Posterior vena cava (tissue), 2 donors: ENCODE measurements around the gene EOLA2. TPM values are rescaled to one million over a fixed set of nuclear protein-coding genes. Genes with fewer than 3 reads are reported as not detected.
"Not testable (repeated sequence)": the region's sequence is repeated elsewhere in the genome, so short reads cannot be mapped to it uniquely, and the experiment has no call there.

Experiments used
- DNase-seq: peaks from one replicate; pipeline ENCODE4 v3.0.0-alpha.2; 2020; ENCODE audit warnings: low spot score
- intact Hi-C, 2 donors: fragments of 100-400 bp; cut with DNase I; formaldehyde crosslinking; loops; one replicate each; pipeline versions ENCODE4 v1.14.1 to v1.14.2; 2022 to 2023
- total RNA-seq, 2 donors: library from RNA; stranded (reverse); fragmentation: NEBNext Ultra II Directional; extraction: Animal tissue kit (Norgen Biotek cat#: 25700); gene quantifications; one replicate each; pipeline ENCODE4 v1.2.1, GENCODE V29; 2021
- donor health status: DM: yes; HTN: yes; CAD: no.
- donor health status: DM: yes; HTN: yes; CAD: no.

Gene EOLA2
- total RNA-seq, 2 donors from 2014 or later: 21.5 to 23.0 TPM

DNA sequence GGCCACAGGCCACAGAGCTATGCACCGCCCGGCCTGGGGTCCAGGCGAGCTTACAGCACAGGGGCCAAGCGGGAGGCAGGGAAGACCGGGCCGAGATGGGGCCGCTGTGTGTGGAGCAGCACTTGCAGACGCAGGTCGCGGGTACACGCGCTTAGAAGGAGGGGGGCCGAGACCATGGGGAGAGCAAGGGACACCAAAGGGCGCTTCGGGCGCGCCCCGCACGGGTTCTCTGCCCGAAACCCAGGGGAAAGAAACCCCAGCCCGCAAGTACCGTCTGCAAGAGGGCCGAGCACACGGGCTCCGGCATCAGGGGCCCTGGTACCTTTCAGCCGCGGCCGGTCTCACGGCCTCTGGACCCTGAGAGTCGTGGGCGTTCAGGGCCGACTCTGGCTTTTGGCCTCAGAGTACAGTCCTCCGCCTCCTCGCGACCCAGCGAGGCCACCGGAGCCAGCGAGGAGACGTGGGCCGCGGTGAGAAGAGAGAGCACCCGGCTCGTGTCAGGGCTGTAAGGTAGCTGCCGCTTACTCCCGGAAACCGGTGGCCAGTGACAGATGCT lies 342 bp downstream of the EOLA2 start:
- intact Hi-C loops: no loop called here
- no peak for DNase-seq

DNA sequence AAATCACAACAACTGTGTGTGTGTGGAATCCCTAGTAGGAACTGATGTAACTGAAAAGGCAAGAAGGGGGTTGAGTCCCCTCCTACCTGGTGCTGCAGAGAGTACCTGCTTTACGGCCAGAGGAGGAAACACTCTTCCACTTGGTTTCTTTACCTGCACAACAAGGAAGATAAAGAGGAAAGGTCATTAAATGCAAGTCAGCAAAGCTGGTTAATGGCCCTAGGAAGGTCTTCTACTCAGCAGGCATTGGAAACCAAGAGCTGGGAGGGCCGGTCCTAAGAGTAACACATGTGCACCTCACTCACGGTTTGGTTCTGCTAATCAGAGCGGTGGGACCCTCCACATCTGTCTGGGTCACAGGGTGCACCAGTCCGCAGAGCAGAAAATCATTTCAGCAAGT lies 963 bp downstream of the EOLA2 start:
- intact Hi-C loops, DNase-seq: not testable (repeated sequence)

DNA sequence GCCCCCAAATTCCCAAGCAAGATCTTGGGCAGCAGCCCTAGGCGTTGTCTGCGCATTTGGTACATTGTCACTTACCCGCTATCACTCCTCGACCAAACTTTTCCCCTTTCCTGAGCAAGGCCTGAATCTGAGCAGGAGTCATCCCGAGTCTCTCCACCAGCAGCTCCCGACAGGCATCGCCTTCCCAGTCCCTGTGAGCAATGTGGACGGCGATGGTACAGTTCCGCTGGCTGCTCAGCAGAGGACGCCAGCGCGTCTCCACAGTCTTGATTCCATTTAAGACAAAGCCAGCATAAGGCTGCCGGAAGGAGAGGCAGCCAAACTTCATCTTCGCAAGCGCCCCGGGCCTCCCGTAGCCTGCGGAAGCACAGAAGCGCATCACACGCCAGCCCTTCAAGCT lies 4.7 kb downstream of the EOLA2 start:
- intact Hi-C loops, DNase-seq: not testable (repeated sequence)

- intact Hi-C loops, DNase-seq: not testable (repeated sequence)
These were observed 5.3 kb downstream of the EOLA2 start for GRCh38 chrX:149932970-149933369.

GRCh38 chrX:149932150-149932549 lies 6.1 kb downstream of the EOLA2 start:
- DNase-seq, intact Hi-C loops: not testable (repeated sequence)

DNA sequence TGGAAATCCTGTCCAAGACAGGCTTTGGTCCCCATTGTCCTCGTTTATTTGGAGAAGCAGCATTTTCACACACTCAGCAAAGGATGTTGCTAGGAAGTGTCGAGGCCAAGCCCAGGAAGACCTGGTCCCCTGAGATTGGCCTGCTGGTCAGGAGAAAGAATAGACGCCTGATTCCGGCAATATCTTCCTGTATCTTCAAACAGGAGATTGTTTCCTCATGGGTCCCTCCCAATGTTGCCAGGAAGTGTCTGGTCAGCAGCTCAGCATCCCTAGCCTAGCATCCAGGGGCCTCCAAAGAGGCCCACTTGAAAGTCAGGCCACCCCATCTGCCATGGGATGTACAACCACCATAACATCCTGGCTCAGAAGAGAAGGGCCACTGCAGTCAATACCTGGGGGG lies 6.9 kb downstream of the EOLA2 start:
- intact Hi-C loops, DNase-seq: not testable (repeated sequence)

DNA sequence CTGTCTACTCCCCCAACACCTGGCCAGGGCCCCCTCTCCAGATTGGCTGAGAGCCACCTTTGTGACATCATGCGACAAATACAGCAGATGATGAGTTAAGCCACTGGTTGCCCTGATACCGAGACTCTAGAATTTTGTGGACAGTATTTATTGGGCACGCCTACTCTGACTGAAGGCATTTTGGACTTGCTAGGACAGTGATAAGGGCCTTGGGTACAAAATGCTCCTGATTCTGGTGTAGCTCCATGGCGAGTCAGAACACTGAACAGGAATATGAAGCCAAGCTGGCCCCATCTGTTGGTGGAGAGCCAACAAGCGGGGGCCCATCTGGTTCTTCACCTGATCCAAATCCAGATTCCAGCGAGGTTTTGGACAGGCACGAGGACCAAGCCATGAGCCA lies 8.9 kb downstream of the EOLA2 start, which contains the start of gene HSFX4:
Gene HSFX4, plus strand, starts transcription at position 174 of the 400 bp plus-strand sequence. Its CDS starts 72 bp downstream, at position 246.
- intact Hi-C loops, DNase-seq: not testable (repeated sequence)

- intact Hi-C loops, DNase-seq: not testable (repeated sequence)
These were observed 9.7 kb downstream of the EOLA2 start for GRCh38 chrX:149928635-149929034.

DNA sequence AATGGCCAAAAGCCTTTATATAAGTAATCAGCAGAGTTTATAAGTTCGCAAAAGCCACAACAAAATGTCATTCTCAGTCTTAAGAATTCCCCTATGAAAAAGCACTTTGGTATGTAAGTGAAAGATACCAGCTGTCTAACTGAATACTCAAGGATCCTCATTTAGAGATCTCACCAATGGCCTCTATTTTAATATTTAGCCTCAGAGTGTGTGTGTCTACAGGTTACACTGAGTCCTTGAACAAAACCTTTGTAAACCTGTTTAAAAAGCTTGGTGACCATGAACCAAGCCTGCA lies 10.4 kb downstream of the EOLA2 start:
- intact Hi-C loops, DNase-seq: not testable (repeated sequence)

- DNase-seq, intact Hi-C loops: not testable (repeated sequence)
These were observed 10.9 kb downstream of the EOLA2 start for GRCh38 chrX:149927245-149927963.

DNA sequence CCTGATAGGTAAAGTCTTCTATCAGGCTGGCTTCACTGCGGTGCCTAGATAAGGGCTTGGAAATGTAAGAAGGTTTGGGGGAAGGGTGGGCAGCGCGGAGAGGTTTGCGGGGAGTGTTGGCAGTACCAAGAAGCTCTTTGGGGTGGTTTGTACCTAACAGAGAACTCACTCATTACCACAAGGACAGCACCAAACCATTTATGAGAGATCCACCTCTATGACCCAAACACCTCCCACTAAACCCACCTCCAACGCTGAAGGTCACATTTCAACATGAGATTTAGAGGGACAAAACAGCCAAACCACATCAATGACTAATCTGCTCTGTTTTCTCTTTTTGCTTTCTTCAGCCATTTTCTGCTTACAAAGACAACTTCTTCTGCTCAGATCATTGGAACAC lies 13.9 kb downstream of the EOLA2 start:
- DNase-seq, intact Hi-C loops: not testable (repeated sequence)

GRCh38 chrX:149923836-149924235 lies 14.5 kb downstream of the EOLA2 start:
- DNase-seq, intact Hi-C loops: not testable (repeated sequence)

DNA sequence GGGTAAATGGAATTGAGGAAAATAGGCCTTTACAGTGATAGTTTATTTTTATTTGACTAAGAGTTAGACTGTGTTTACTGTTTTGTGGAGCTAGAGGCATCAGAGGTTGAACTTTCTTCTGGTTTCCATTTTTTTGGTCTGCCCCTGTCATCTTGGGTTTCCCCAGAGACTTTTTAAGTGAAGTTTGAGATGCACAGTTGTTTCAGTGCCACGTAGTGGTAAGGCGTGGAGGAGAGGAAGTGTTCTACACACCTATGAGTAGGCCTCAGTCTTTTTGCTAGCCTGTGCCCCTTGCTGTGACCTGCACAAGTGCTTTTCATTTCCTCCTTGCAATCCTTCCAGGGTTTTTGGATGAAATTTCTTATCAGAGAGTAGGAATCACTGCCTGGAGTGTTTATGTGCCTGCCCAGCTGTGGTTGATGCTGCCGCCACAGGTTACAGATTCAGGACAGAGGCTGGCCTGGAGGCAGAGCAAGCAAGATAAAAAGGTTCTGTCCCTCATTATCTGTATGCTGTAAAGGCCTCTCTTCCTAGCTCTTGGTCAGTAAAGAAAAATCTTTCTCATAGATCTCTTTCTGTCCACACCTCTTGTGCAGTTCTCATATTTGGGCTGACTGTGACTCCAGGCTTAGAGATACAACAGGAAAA lies 21.4 kb downstream of the EOLA2 start:
- intact Hi-C loops: no loop called here
- no peak for DNase-seq

DNA sequence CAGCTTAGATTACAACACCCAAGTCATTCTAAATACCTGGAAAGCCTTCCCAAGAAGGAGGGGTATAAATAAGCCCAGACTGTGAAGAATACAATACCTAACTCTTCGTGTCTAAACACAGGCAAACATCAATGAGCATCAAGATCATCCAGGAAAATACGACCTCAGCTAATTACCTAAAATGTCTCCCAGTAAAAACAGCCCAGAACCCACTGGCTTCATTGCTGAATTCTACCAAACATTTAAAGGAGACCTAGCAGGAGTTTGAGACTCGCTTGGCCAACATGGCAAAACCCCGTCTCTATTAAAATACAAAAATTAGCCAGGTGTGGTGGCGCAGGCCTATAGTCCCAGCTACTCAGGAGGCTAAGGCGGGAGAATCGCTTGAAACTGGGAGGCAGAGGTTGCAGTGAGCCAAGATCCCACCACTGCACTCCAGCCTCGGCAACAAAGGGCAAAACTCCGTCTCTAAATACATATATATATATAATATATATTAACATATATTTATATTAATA lies 28.1 kb downstream of the EOLA2 start:
- DNase-seq: no peak
- intact Hi-C loops: no loop called here

DNA sequence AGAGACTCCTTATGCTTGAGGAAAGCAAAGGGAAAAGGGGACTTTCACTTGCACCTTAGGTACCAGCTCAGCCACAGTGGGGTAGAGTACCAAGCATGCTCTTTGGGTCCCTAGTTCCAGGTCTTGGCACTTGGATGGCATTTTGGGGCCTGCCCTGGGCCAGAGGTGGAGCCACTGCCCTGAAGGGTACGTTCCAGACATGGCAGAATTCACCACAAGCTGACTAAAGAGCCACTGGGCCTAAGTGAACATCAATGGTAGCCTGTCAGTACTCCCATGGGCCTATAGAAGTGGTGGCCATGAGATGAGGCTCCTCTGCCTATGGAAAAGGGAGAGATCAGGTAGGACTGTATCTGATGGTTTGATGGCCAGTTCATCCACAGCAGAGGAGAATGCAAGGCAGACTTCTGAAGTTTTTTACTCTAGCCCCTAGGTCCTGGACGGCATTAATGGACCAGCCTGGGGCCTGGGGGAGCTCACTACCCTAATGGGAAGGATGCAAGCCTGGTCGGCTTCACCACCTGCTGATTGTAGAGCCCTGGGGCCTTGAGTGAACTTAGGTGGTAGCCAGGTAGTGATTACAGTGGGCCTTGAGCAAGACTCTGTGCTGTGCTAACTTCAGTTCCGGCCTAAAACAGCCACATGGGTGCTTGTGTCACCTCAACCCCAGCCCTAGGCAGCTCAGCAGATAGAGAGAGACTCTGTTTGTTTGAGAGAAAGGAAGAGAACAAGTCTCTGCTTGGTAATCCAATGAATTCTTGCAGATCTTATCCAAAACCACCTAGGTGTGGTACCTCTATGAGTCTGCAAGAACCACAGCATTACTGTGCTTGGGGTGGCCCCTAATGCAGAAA lies 28.7 kb downstream of the EOLA2 start:
- no peak for DNase-seq
- intact Hi-C loops: no loop called here

DNA sequence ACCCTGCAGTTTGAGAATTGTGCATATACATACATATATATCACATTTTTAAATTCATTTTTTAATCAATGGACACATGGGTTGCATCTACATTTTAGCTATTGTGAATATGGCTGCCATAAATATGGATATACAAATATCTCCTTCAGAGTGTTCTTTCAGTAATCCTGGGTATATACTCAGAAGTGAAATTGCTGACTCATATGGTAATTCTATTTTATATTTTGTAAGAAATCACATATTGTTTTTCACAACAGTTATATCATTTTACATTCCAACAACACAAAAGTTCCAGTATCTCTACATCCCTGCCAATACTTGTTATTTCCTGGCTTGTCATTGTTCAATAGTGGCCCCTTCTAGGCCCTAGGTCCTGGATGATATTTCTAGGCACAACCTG lies 29.6 kb downstream of the EOLA2 start:
- intact Hi-C loops: no loop called here
- no peak for DNase-seq

DNA sequence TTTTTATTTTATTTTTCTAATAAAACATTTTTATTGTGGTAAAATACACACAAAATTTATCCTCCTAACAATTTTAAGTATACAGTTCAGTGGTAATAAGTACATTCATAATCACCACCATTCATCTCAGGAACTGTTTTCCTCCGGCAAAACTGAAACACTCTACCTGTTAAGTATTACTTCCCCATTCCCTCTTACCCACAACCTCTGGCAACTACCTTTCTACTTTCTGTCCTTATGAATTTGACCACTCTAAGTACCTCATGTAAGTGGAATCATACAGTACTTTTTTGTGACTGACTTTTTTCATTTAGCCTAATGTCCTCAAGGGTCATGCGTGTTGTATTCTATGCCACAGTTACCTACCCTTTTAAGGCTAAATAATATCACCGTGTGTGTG lies 30.0 kb downstream of the EOLA2 start:
- no peak for DNase-seq
- intact Hi-C loops: no loop called here

DNA sequence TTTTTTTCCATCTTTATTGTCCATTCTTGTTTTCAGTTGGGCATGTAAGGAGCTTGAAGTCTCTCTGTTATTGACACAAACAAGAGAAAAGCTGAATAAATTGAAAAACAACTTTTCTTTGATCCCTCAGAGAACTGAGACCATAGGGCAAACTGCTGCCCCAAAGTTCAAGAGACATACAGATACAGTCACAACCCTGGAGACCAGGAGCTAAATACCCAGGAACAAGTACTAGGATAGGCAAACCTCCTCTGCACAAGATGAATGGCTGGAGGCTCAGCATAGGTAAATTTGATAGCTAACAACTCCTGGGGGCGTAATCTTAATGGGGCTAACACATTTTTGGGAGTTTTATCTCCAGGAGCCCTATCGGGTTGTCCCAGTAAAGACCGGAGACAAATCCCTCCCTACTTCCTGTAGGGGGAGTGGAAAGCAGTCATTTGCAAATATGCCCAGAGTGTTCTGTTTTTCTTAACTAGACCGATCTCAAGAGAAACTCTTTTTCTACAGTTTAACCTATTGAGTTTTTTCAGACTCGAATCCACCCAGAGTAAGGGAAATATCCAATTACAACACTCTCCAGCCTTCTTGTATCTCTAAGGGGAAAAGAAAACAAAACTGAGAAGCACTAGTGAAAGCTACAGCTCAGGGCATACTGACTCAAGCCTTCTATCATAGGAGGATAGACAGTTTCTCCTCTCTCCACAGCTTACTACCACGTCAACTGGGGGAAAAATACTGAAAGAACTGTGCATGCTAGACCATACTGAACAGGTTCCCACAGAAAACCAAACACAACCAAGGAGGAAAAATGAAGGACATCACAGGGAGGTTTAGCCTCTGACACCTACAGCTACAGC lies 34.2 kb downstream of the EOLA2 start:
- DNase-seq: no peak
- intact Hi-C loops: no loop called here

- intact Hi-C loops: no loop called here
- no peak for DNase-seq
These were observed 39.7 kb downstream of the EOLA2 start for GRCh38 chrX:149898554-149898953.
